CD14-positive monocyte (primary cell): ENCODE results near the gene LCNL1. TPM values are rescaled to one million over a fixed set of nuclear protein-coding genes. Genes with fewer than 3 reads are reported as not detected.
A peak's percentile ranks its signal among the peaks of the same experiment; 100 is the strongest.

ENCODE experiments used
- DNase-seq, 3 donors: peaks; one replicate each; pipeline ENCODE4 v3.0.0-alpha.2; 2011 to 2022
- H2AFZ ChIP-seq: 2 replicates; pipeline ENCODE4 v1.6.0; 2012; ENCODE audit warnings: mild to moderate bottlenecking, low read depth, low read length, inconsistent platforms; ENCODE audit not compliant: insufficient read depth, poor library complexity, severe bottlenecking
- H3K27ac ChIP-seq, 2 donors: 1 replicate in 1 of 2; 2 replicates in 1 of 2; pipeline ENCODE4 v1.5.1; 2012 to 2013; ENCODE audit warnings: low read length in 2 of 2, control low read depth in 1 of 2, inconsistent platforms in 1 of 2, low read depth in 1 of 2, mild to moderate bottlenecking in 1 of 2
- H3K27me3 ChIP-seq, 2 donors: one replicate each; pipeline versions ENCODE4 v1.6.0 to v1.6.1; 2011 to 2013; ENCODE audit warnings: low read length in 2 of 2; ENCODE audit not compliant: control insufficient read depth in 2 of 2, insufficient read depth in 2 of 2
- H3K36me3 ChIP-seq, 2 donors: replicated peaks in 1 of 2; 1 replicate in 1 of 2; 2 replicates in 1 of 2; pipeline versions ENCODE4 v1.5.1 to v1.6.1; 2012 to 2013; ENCODE audit warnings: low read length in 2 of 2, control low read depth in 1 of 2, inconsistent platforms in 1 of 2, mild to moderate bottlenecking in 1 of 2; ENCODE audit not compliant: insufficient read depth in 2 of 2, control insufficient read depth in 1 of 2
- H3K4me1 ChIP-seq, 2 donors: 1 replicate in 1 of 2; 2 replicates in 1 of 2; pipeline versions ENCODE4 v1.5.1 to v1.6.1; 2012 to 2013; ENCODE audit warnings: low read length in 2 of 2, control low read depth in 1 of 2, inconsistent platforms in 1 of 2, mild to moderate bottlenecking in 1 of 2, moderate library complexity in 1 of 2; ENCODE audit not compliant: insufficient read depth in 2 of 2, control insufficient read depth in 1 of 2
- H3K4me2 ChIP-seq: replicated peaks from 2 replicates; pipeline ENCODE3; 2012; ENCODE audit warnings: low read length, moderate library complexity, mild to moderate bottlenecking; ENCODE audit not compliant: poor library complexity, severe bottlenecking; ENCODE audit errors: extremely low read depth
- H3K4me3 ChIP-seq, 3 experiments: fragments of 200-600 bp in 1 of 3; sonication (generic) in 1 of 3; replicated peaks in 1 of 3; 1 replicate in 2 of 3; 2 replicates in 1 of 3; pipeline ENCODE4 v1.5.1; 2011 to 2013; ENCODE audit warnings: low read length in 3 of 3, mild to moderate bottlenecking in 3 of 3, control low read depth in 2 of 3, low read depth in 2 of 3, inconsistent platforms in 1 of 3, moderate library complexity in 1 of 3
- H3K79me2 ChIP-seq: 2 replicates; pipeline ENCODE4 v1.6.0; 2012; ENCODE audit warnings: mild to moderate bottlenecking, control low read depth, inconsistent platforms, low read length, moderate library complexity; ENCODE audit not compliant: insufficient read depth
- H3K9ac ChIP-seq: 2 replicates; pipeline ENCODE4 v1.6.0; 2017; ENCODE audit warnings: low read length, mild to moderate bottlenecking; ENCODE audit not compliant: insufficient read depth, poor library complexity, severe bottlenecking
- H3K9me3 ChIP-seq, 2 donors: replicated peaks in 1 of 2; 1 replicate in 1 of 2; 2 replicates in 1 of 2; pipeline versions ENCODE4 v1.5.1 to v1.6.1; 2012 to 2013; ENCODE audit warnings: low read length in 2 of 2, control low read depth in 1 of 2; ENCODE audit not compliant: control insufficient read depth in 1 of 2, insufficient read depth in 1 of 2
- H4K20me1 ChIP-seq: 2 replicates; pipeline ENCODE4 v1.6.0; 2012; ENCODE audit warnings: mild to moderate bottlenecking, low read length, control low read depth, moderate library complexity; ENCODE audit not compliant: insufficient read depth
- H3K27ac Mint-ChIP-seq, 7 donors: one replicate each; pipeline ENCODE4 v1.8.0; 2020; ENCODE audit warnings: mild to moderate bottlenecking in 7 of 7, mixed read lengths in 7 of 7, moderate library complexity in 6 of 7, inconsistent platforms in 2 of 7
- H3K27me3 Mint-ChIP-seq, 3 donors: one replicate each; pipeline ENCODE4 v1.8.0; 2021 to 2022; ENCODE audit warnings: low read depth in 3 of 3, mild to moderate bottlenecking in 3 of 3, mixed read lengths in 3 of 3, moderate library complexity in 3 of 3, inconsistent platforms in 1 of 3
- H3K36me3 Mint-ChIP-seq, 2 donors: one replicate each; pipeline ENCODE4 v1.8.0; 2020; ENCODE audit warnings: mixed read lengths in 2 of 2, inconsistent platforms in 1 of 2, mild to moderate bottlenecking in 1 of 2
- H3K4me1 Mint-ChIP-seq: one replicate; pipeline ENCODE4 v1.8.0; 2020; ENCODE audit warnings: mild to moderate bottlenecking, mixed read lengths
- H3K4me3 Mint-ChIP-seq, 2 donors: one replicate each; pipeline ENCODE4 v1.8.0; 2020; ENCODE audit warnings: mild to moderate bottlenecking in 2 of 2, mixed read lengths in 2 of 2, moderate library complexity in 1 of 2
- H3K9me3 Mint-ChIP-seq, 7 donors: one replicate each; pipeline ENCODE4 v1.8.0; 2020 to 2022; ENCODE audit warnings: mixed read lengths in 7 of 7, mild to moderate bottlenecking in 6 of 7, moderate library complexity in 6 of 7, inconsistent platforms in 2 of 7
- CTCF ChIP-seq: fragments of 200-600 bp; IDR thresholded peaks from one replicate; pipeline ENCODE4 v1.8.0; 2022; ENCODE audit warnings: antibody characterized with exemption, mild to moderate bottlenecking
- WGBS: methylation state at CpG from one replicate; pipeline ENCODE4 v1.1.5; 2013; ENCODE audit warnings: missing lambda C conversion rate; ENCODE audit not compliant: insufficient coverage; 5-methylcytosine and 5-hydroxymethylcytosine counted together
- intact Hi-C, 2 donors: fragments of 100-400 bp; cut with micrococcal nuclease; formaldehyde crosslinking; loops; one replicate each; pipeline versions ENCODE4 v1.15.0 to v1.15.1; 2023
- polyA plus RNA-seq, 3 donors: library from polyadenylated mRNA; depleted of rRNA in 1 of 3; unstranded in 2 of 3; stranded (reverse) in 1 of 3; fragments of 300-500 nt in 2 of 3; fragments of >200 nt in 1 of 3; fragmentation: Illumina TruSeq in 2 of 3; gene quantifications; 1 replicate in 2 of 3; 2 replicates in 1 of 3; pipeline ENCODE4 v1.2.3, GENCODE V29; 2012 to 2021

Gene LCNL1
- polyA plus RNA-seq, 3 donors, result 0.04 TPM; not detected in 2

- no peak for DNase-seq
- Mint-ChIP-seq H3K27me3 (peaks cover 48 to 69% (median 53%) of the 10 kb centered on the region in 3 donors), H3K4me1 (no peaks in the 10 kb centered on the region), H3K4me3 (peak overlapping the region in 1 of 2 donors; percentile 46), H3K36me3 (peaks cover 0 to 3% of the 10 kb centered on the region in 2 donors), H3K27ac (no peak overlapping the region), H3K9me3 (peaks cover 0 to 7% (median 0%) of the 10 kb centered on the region in 7 donors)
- H3K9ac ChIP-seq, result no peak overlapping the region
- no peaks in the 10 kb centered on the region for H4K20me1 ChIP-seq
- H3K27me3 ChIP-seq, result peaks cover 19 to 40% of the 10 kb centered on the region in 2 donors
- intact Hi-C loops, result no loop called here
- 84% methylated on average over 11 of the region's 11 CpGs for WGBS
- no peaks in the 10 kb centered on the region for H3K4me1 ChIP-seq
- H3K79me2 ChIP-seq, result no peaks in the 10 kb centered on the region
- H2AFZ ChIP-seq, result no peak overlapping the region
- H3K9me3 ChIP-seq, result no peaks in the 10 kb centered on the region
- H3K27ac ChIP-seq, result no peak overlapping the region
- no peak overlapping the region for H3K4me2 ChIP-seq
- no peak for TF ChIP-seq CTCF
- no peak overlapping the region for H3K4me3 ChIP-seq
- no peaks in the 10 kb centered on the region for H3K36me3 ChIP-seq
These were observed 992 bp downstream of the LCNL1 start for GRCh38 chr9:136983656-136984314.

GRCh38 chr9:136984464-136985026, 1.8 kb downstream of the LCNL1 start:
- no peaks in the 10 kb centered on the region for H3K9me3 ChIP-seq
- no peak overlapping the region for H2AFZ ChIP-seq
- Mint-ChIP-seq H3K4me1 (no peaks in the 10 kb centered on the region), H3K36me3 (peaks cover 0 to 3% of the 10 kb centered on the region in 2 donors), H3K4me3 (no peak overlapping the region), H3K27ac (no peak overlapping the region), H3K27me3 (peaks cover 54 to 66% (median 54%) of the 10 kb centered on the region in 3 donors), H3K9me3 (peaks cover 0 to 7% (median 0%) of the 10 kb centered on the region in 7 donors)
- H3K4me2 ChIP-seq, result no peak overlapping the region
- H3K27ac ChIP-seq, result no peak overlapping the region
- 51% methylated on average over 25 of the region's 29 CpGs for WGBS
- peaks cover 19 to 45% of the 10 kb centered on the region in 2 donors for H3K27me3 ChIP-seq
- no peak for TF ChIP-seq CTCF
- no peaks in the 10 kb centered on the region for H4K20me1 ChIP-seq
- H3K79me2 ChIP-seq, result no peaks in the 10 kb centered on the region
- H3K9ac ChIP-seq, result no peak overlapping the region
- H3K4me1 ChIP-seq, result no peaks in the 10 kb centered on the region
- H3K36me3 ChIP-seq, result no peaks in the 10 kb centered on the region
- intact Hi-C loops, result no loop called here
- no peak overlapping the region for H3K4me3 ChIP-seq
- no peak for DNase-seq
